HG02798 (cell line): ENCODE results near the gene PPP2R5C.

Experiments used
- ATAC-seq: cut with Tn5 transposase; IDR thresholded peaks from one replicate; pipeline ENCODE4 v1.9.1; 2021; ENCODE audit warnings: mild to moderate bottlenecking; ENCODE audit not compliant: unreplicated experiment, poor library complexity

The PPP2R5C gene

GRCh38 chr14:101932673-101933072, 171.2 kb downstream of the PPP2R5C start:
- no peak for ATAC-seq

DNA sequence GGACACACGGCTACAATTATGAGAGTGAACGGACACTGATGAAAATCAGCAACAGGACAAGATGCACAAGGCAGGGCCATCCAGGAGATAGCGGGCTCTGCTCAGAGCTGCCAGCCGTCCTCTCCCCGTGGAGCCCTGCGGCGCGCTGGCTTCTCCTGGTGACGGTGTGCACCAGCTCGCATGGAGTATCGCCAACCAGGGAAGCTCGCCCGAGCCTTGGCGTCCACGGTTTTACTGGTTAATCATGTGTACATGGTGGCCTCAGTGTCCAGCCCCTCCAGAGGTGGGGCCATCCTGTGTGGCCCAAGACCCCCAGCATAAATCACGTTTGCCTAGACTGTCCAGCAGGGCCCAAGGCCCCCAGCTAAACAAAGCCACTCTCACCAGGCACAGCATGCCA, 171.7 kb downstream of the PPP2R5C start:
- ATAC-seq = no peak

- ATAC-seq = no peak
These were observed 173.2 kb downstream of the PPP2R5C start for GRCh38 chr14:101934601-101935150.

DNA sequence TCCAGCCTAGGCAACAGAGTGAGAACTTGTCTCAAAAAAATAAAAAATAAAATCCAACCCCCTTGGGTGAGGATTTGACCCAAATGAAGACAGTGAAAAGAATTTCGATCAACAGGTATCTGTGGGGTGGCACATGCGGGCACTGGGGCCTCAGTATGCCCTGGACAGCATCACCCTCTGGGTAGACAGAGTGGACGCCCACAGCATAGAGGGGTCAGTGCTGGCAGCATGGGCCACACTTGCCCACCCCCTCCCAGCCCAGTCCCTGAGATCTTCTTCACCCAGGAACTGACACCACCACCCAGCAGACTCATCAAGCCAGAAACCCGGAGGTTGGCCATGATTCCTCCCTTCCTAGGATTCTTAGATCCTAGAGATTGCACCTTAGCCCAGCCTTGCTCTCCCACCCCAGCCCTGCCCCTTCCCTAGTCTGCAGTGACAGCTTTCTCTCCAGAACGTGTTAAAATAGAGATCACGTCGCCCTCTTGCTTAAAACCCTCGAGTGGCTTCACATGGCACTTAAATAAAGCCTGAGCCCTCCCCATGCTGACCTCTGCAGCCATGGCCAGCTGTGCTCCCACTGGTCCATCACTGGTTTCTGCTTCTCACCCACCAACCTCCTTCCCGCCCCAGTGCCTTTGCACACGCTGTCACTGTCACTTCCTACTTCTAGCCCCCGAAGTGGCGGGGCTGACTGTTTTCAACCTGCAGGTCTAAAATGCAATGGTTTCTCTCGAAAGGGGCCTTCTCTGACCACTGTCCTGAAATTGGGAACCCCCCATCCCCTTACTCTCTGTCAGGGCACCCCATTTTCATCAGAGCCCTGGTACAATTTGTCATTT, 176.6 kb downstream of the PPP2R5C start:
- no peak for ATAC-seq

- ATAC-seq = no peak
These were observed 178.2 kb downstream of the PPP2R5C start for GRCh38 chr14:101939646-101940170.

DNA sequence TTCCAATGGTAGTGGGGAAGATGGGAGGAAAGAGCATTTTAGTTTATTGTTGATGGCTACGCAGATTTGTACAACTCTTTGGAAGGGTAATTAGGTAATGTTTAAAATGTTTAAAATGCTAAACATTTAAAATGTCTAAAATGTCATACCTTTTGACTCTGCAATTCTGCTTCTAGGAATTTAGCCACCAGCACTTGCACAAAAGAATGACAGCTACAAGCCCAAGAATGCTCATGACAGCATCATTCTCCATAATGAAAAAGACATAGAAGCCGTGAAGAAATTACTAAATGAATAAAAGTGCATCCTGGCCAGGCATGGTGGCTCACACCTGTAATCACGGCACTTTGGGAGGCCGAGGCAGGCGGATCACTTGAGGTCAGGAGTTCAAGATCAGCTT, 182.9 kb downstream of the PPP2R5C start:
- ATAC-seq = no peak

DNA sequence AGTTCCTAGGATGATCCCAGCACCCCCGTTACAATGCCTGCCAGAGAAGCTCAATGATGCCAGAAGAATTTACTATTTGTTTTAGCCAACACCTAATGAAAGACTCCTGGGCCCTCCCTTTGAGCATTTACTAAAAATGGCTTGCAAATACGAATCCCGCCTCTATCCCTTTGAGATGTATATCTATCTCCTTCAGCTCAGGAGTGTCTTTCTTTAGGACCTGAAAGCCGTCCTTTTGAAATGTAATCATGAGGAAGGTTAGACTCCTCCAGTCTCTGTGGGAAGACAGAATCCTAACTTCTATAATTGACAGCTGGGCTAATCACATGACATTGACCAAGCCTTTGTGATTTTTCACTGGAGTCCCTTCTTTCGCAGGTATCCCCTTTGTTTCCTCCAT, 183.7 kb downstream of the PPP2R5C start:
- ATAC-seq = no peak

DNA sequence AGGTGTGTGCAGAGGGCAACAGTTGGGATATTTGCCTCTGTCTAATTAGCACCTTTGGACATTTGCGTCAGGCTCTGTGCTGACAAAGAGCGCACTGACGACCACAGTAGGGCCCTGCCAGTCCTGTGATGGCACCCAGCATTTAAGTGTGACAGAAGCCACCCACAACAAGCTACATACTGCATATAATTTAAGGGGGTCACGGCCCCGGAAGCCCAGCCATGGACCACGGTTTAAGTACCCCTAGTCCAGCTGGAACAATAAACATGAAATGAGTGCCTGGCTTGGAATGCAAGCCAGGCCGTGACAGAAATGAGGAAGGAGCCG, 186.0 kb downstream of the PPP2R5C start:
- no peak for ATAC-seq

DNA sequence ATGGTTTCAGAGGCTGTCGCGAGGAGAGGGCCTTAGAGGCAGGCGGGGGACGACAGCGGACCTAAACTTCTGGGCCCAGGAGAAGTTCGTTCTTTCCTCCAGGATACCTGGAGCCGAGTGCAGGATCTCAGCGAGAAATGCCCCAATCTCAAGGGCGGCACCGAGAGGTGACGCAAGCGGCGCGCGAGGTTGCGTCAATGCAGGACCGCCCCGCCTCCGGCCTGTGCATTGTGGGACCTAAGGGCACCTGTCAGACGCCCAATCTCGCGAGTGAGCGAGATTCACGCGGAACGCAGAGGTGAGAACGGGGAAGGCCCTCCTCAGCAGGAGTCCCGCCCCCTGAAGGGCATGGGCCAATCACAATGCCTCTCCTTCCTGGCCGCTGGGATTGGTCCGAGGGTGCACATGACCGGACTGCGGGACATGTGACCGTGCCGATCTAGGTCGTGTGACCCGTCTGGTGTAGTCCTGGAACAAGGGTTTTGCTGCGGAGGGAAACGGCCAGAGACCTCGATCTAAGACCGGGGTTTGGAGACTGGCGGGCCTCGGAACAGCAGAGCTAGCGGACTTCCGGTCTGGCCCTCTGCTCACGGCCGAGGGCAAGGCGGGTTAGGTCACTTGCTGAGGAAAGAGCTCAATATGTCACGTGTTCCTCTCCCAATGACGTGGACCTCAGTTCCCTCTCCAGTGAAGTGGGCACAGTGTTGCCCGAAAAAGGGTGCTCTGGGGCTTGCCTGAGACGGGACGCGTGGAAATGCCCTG, 186.6 kb downstream of the PPP2R5C start:
- peak; percentile 98 for ATAC-seq

- ATAC-seq = no peak
These were observed 187.2 kb downstream of the PPP2R5C start for GRCh38 chr14:101948666-101949216.

GRCh38 chr14:101950100-101950499, 188.6 kb downstream of the PPP2R5C start:
- ATAC-seq = no peak

- no peak for ATAC-seq
These were observed 189.2 kb downstream of the PPP2R5C start for GRCh38 chr14:101950516-101951215.

- no peak for ATAC-seq
These were observed 191.6 kb downstream of the PPP2R5C start for GRCh38 chr14:101953151-101953550.

DNA sequence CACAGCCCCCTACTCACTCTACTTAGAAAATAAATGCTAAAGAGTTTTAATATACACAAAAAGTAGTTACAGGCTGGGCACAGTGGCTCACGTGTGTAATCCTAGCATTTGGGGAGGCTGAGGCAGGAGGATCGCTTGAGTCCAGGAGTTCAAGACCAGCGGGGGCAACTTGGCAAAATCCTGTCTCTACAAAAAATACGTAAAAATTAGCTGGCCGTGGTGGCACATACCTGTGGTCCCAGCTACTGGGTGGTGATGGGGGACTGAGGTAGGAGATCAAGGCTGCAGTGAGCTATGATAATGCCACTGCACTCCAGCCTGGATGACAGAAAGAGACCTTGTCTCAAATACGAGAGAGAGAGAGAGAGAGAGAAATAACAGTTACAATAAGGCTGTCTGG, 193.0 kb downstream of the PPP2R5C start:
- ATAC-seq = no peak

DNA sequence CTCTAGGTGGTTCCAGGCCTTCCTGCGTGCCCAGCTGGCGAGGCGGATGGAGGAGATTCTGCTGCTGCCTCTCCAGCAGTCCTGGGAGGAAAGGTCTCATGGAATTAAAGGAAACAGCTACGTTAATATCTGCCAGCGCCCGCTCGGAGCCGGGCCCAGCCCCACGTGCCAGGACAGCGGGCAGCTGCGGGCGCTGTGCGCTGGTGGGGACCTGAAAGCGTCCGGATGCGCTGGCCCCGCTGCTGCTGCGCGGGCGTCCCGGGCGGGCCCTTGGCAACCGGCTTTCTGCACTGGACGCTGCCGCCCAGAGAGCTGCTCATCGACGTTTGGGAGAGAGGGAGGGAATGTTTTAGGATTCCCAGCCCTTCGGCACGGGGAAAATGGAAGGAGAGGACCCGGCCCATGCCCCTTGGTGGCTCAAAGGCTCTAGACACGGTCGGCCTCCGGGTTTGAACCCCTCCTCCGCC, 194.2 kb downstream of the PPP2R5C start:
- no peak for ATAC-seq

DNA sequence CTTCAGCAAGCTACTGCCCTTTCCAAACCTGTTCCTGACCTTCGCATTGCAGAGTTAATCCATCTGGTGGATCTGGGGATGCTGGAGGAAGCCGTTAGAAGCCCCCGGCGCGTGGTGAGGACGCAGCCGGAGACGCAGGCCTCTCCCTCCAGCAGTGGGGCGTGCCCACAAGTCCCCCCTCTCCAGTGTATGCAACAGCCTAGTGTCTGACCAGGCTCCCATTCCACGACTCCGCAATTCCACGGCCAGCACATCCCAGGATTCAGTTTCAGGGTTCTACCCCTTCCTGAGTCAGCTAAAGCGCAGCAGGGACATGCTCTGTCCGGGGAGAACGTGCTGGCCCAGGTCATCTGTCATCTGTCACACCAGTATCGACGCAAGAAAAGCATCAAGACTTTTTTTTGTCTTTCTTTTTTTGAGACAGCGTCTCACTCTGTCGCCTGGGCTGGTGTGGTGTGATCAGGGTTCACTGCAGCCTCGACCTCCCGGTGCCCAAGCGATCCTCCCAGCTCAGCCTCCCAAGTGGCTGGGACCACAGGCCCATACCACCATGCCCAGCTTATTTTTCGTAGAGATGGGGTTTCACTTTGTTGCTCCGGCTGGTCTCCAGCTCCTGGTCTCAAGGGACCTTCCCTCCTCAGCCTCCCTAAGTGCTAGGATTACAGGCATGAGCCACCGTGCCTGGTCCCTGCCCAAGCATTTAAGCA, 194.8 kb downstream of the PPP2R5C start:
- no peak for ATAC-seq

DNA sequence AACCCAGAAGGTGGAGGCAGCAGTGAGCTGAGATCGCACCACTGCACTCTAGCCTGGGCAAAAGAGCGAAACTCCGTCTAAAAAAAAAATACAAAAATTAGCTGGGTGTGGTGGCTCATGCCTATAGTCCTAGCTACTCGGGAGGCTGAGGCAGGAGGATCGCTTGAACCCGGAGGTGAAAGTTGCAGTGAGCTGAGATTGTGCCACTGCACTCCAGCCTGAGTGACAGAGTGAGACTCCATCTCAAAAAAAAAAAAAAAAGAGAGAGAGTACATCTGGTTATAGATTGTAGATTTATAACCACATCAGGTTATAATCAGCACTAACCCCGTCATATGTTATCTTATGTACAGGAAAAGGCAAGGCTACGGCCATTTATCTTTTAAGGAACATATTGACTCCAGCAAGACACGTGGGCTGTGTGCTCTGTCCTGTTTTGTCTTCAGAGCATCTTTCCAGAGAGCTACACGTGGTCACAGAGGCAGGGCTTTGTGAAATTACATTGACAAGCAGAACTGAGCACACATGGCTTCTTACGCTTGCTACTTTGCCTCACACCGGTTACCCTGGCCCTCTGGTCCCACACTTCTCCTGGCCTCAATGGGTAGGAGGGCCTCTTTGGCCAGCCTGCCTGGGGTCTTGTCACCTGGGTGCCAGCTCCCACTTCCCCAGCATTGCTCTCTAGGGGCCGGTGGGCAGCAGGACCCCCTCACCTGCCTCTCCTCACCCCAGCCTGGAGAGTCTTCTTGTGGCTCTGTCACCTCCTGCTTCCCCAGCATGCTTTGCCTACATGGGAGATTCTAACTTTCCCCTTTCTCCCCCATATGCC, 196.1 kb downstream of the PPP2R5C start:
- no peak for ATAC-seq

DNA sequence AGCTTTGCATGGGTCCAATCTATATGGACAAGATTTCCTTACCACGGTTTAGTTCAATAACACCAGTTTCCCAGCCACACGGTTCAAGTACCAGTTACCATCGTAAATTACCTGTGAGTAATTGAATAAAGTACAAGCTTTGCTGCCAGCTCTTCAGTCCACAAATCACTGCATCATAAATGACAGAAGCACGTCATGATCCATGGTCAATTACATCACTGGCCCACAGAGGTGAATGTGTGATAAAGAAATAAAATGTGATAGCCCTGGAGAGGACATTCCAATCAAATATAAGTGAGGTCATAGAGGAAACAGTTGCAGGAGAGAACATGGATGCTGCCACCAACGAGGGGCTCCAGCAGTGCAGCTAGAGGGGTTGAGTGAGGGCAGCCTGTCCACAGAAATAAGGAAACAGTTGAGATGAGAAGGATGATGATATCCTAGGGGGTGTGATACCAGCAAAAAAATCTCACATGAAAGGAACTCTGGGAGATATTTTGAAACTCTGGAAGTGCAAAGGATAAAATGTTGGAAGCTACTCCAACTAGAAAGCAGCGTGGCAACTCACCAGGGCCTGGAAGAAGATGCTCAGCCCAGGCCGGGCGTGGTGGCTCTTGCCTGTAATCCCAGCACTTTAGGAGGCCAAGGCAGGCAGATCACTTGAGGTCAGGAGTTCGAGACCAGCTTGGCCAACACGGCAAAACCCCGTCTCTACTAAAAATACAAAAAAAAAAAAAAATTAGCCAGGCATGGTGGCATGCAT, 197.1 kb downstream of the PPP2R5C start:
- no peak for ATAC-seq
